DOHH2 (cell line): ENCODE data around the gene PLXND1.

Experiments used
- H3F3A ChIP-seq: fragments of 200-600 bp; sonication (generic), shearing (Covaris generic); 2 replicates; pipeline ENCODE4 v1.6.0; 2016; ENCODE audit warnings: antibody characterized with exemption, mild to moderate bottlenecking; ENCODE audit not compliant: control insufficient read depth, insufficient read depth
- H3K27ac ChIP-seq: fragments of 200-600 bp; sonication (generic); 2 replicates; pipeline ENCODE4 v1.5.1; 2014; ENCODE audit warnings: low read depth, mild to moderate bottlenecking, low read length, moderate library complexity
- H3K27me3 ChIP-seq: fragments of 200-600 bp; sonication (generic); 2 replicates; pipeline ENCODE4 v1.6.1; 2014; ENCODE audit warnings: mild to moderate bottlenecking, low read length, mixed read lengths; ENCODE audit not compliant: control insufficient read depth
- H3K36me3 ChIP-seq: fragments of 200-600 bp; sonication (generic); 2 replicates; pipeline ENCODE4 v1.6.1; 2014; ENCODE audit warnings: mild to moderate bottlenecking, low read length, moderate library complexity, mixed read lengths; ENCODE audit not compliant: control insufficient read depth
- H3K4me1 ChIP-seq: fragments of 200-600 bp; sonication (generic); 2 replicates; pipeline ENCODE4 v1.6.1; 2014; ENCODE audit warnings: mild to moderate bottlenecking, low read length, mixed read lengths; ENCODE audit not compliant: control insufficient read depth
- H3K4me2 ChIP-seq: fragments of 200-600 bp; sonication (generic); 2 replicates; pipeline ENCODE4 v1.6.0; 2014; ENCODE audit warnings: mild to moderate bottlenecking, low read length, moderate library complexity
- H3K4me3 ChIP-seq: fragments of 200-600 bp; sonication (generic); 2 replicates; pipeline ENCODE4 v1.5.1; 2014; ENCODE audit warnings: mild to moderate bottlenecking, low read length, mixed read lengths
- H3K79me2 ChIP-seq: fragments of 200-600 bp; sonication (generic); 2 replicates; pipeline ENCODE4 v1.6.1; 2014; ENCODE audit warnings: mild to moderate bottlenecking, low read length, mixed read lengths; ENCODE audit not compliant: control insufficient read depth
- H3K9me2 ChIP-seq: fragments of 200-600 bp; sonication (generic); replicated peaks from 2 replicates; pipeline ENCODE4 v1.6.1; 2014; ENCODE audit warnings: mild to moderate bottlenecking, low read length, mixed read lengths; ENCODE audit not compliant: control insufficient read depth
- H3K9me3 ChIP-seq: fragments of 200-600 bp; sonication (generic); 2 replicates; pipeline ENCODE4 v1.6.1; 2014; ENCODE audit warnings: antibody characterized with exemption, low read length, mixed read lengths; ENCODE audit not compliant: control insufficient read depth, insufficient read depth
- H4K20me1 ChIP-seq: fragments of 200-600 bp; sonication (generic); 2 replicates; pipeline ENCODE4 v1.6.0; 2014; ENCODE audit warnings: low read depth, mild to moderate bottlenecking, antibody characterized with exemption, low read length, moderate library complexity; ENCODE audit not compliant: control insufficient read depth, insufficient read depth
- CTCF ChIP-seq: fragments of 200-600 bp; sonication (generic); IDR thresholded peaks from one replicate; pipeline ENCODE4 v1.5.1; 2014; ENCODE audit warnings: antibody characterized with exemption, mild to moderate bottlenecking, low read depth, low read length; ENCODE audit not compliant: poor library complexity, severe bottlenecking
- EZH2phosphoT487 ChIP-seq: fragments of 200-600 bp; sonication (generic); IDR thresholded peaks from 2 replicates; pipeline ENCODE4 v1.6.1; 2017; ENCODE audit warnings: borderline replicate concordance, mild to moderate bottlenecking, antibody characterized with exemption, low read length, moderate library complexity, mixed read lengths

Gene PLXND1

GRCh38 chr3:129628169-129628522, 21.7 kb upstream of the PLXND1 start:
- Histone ChIP-seq H3K27me3 (peaks cover 7% of the 10 kb centered on the region; the same call in 1 of the 2 replicates), H4K20me1 (no peaks in the 10 kb centered on the region), H3K27ac (no peak overlapping the region), H3K9me2 (no peaks in the 10 kb centered on the region), H3K79me2 (no peaks in the 10 kb centered on the region), H3K36me3 (no peaks in the 10 kb centered on the region), H3K9me3 (no peaks in the 10 kb centered on the region), H3K4me2 (peak overlapping the region; percentile 79), H3K4me1 (peaks cover 25% of the 10 kb centered on the region), H3F3A (no peaks in the 10 kb centered on the region), H3K4me3 (peak overlapping the region; percentile 77)
- TF ChIP-seq CTCF (no peak), EZH2phosphoT487 (no peak)

- Histone ChIP-seq H3K27ac (no peak overlapping the region), H3K27me3 (peaks cover 7% of the 10 kb centered on the region; the same call in 1 of the 2 replicates), H3F3A (no peaks in the 10 kb centered on the region), H3K36me3 (no peaks in the 10 kb centered on the region), H3K9me3 (no peaks in the 10 kb centered on the region), H3K4me2 (peak overlapping the region; percentile 79), H3K4me1 (peaks cover 25% of the 10 kb centered on the region), H3K9me2 (no peaks in the 10 kb centered on the region), H3K79me2 (no peaks in the 10 kb centered on the region), H4K20me1 (no peaks in the 10 kb centered on the region), H3K4me3 (peak overlapping the region; percentile 77)
- TF ChIP-seq EZH2phosphoT487, result no peak
- peak; percentile 77 for TF ChIP-seq CTCF
These were observed 21.1 kb upstream of the PLXND1 start for GRCh38 chr3:129627350-129628168.

GRCh38 chr3:129626744-129627349, 20.4 kb upstream of the PLXND1 start:
- Histone ChIP-seq H3K9me3 (no peaks in the 10 kb centered on the region), H3K79me2 (no peaks in the 10 kb centered on the region), H3K27me3 (peaks cover 7% of the 10 kb centered on the region; the same call in 1 of the 2 replicates), H4K20me1 (no peaks in the 10 kb centered on the region), H3F3A (no peaks in the 10 kb centered on the region), H3K4me2 (peak overlapping the region; percentile 79), H3K9me2 (no peaks in the 10 kb centered on the region), H3K36me3 (no peaks in the 10 kb centered on the region), H3K27ac (no peak overlapping the region), H3K4me3 (peak overlapping the region; percentile 77), H3K4me1 (peaks cover 25% of the 10 kb centered on the region)
- TF ChIP-seq CTCF (peak; percentile 31), EZH2phosphoT487 (no peak)
